Measurements from ENCODE around the gene AUTS2.

AUTS2 gene

GRCh38 chr7:69598081-69598486 is at the start of gene AUTS2:
Gene AUTS2, plus strand, starts transcription at chr7:69598475. Its CDS starts 1,179 bp downstream, at chr7:69599654.
- DNase-seq = peak; percentile 98

GRCh38 chr7:69550991-69551390 is 47.3 kb upstream of the AUTS2 start:
- DNase-seq = no peak

- DNase-seq = no peak
These were observed 45.1 kb upstream of the AUTS2 start for GRCh38 chr7:69553190-69553589.

- DNase-seq = no peak
These were observed 36.9 kb upstream of the AUTS2 start for GRCh38 chr7:69561266-69561960.

GRCh38 chr7:69564454-69565417 is 33.5 kb upstream of the AUTS2 start:
- peak; percentile 81 for DNase-seq

- no peak for DNase-seq
These were observed 30.5 kb upstream of the AUTS2 start for GRCh38 chr7:69567800-69568199.

GRCh38 chr7:69568266-69568665 is 30.0 kb upstream of the AUTS2 start:
- no peak for DNase-seq

- DNase-seq = no peak
These were observed 22.6 kb upstream of the AUTS2 start for GRCh38 chr7:69575651-69576050.

- DNase-seq = no peak
These were observed 21.1 kb upstream of the AUTS2 start for GRCh38 chr7:69577221-69577620.

- no peak for DNase-seq
These were observed 13.1 kb upstream of the AUTS2 start for GRCh38 chr7:69585169-69585568.

- no peak for DNase-seq
These were observed 12.0 kb upstream of the AUTS2 start for GRCh38 chr7:69586321-69586720.

- no peak for DNase-seq
These were observed 9.5 kb upstream of the AUTS2 start for GRCh38 chr7:69588773-69589172.

GRCh38 chr7:69591805-69592204 is 6.5 kb upstream of the AUTS2 start:
- DNase-seq = no peak

- no peak for DNase-seq
These were observed 4.8 kb upstream of the AUTS2 start for GRCh38 chr7:69593511-69593910.

GRCh38 chr7:69595415-69595814 is 2.9 kb upstream of the AUTS2 start:
- no peak for DNase-seq

GRCh38 chr7:69596056-69596455 is 2.2 kb upstream of the AUTS2 start:
- no peak for DNase-seq

- DNase-seq = no peak
These were observed 1.5 kb upstream of the AUTS2 start for GRCh38 chr7:69596723-69597277.

- peak; percentile 77 for DNase-seq
These were observed 798 bp upstream of the AUTS2 start for GRCh38 chr7:69597278-69598076.

- no peak for DNase-seq
These were observed 411 bp downstream of the AUTS2 start for GRCh38 chr7:69598487-69599285.

- peak; percentile 64 for DNase-seq
These were observed 1.1 kb downstream of the AUTS2 start for GRCh38 chr7:69599286-69599954.

Measured in right hindlimb (tissue), 1 donor.